ENCODE results near the gene USP3. TPM values are rescaled to one million over a fixed set of nuclear protein-coding genes. Genes with fewer than 3 reads are reported as not detected.

The USP3 gene
- total and polyA plus RNA-seq, 9 of the 15 experiments (the other 6 are each of a cell fraction or from before 2014, with no cell fraction given), result 17.3 to 54.3 (median 34.8) TPM

GRCh38 chr15:63503739-63504246 is 600 bp upstream of the USP3 start (continued):
- TF ChIP-seq HBP1 (CRISPR knock-in tag; IDR thresholded peaks at IDR 0.05), result no peak
- TF ChIP-seq ZNF146 (CRISPR knock-in tag; IDR thresholded peaks at IDR 0.05; ENCODE audit: unreplicated experiment), result no peak
- TF ChIP-seq POLR2H (tag; IDR thresholded peaks at IDR 0.05; ENCODE audit: low read depth), result peak; percentile 91
- TF ChIP-seq ZNF318 (IDR thresholded peaks at IDR 0.05; ENCODE audit: borderline replicate concordance in 1 of 2, low read depth in 1 of 2), result peak in 1 of 2 experiments; percentile 12; a peak in 1 of 4 replicates
- no peak for TF ChIP-seq IRF2 (CRISPR knock-in tag; IDR thresholded peaks at IDR 0.05)
- TF ChIP-seq ZBTB17 (CRISPR knock-in tag; IDR thresholded peaks at IDR 0.05), result peak; percentile 27; the same call in 1 of the 2 replicates
- TF ChIP-seq AFF1 (IDR thresholded peaks at IDR 0.05; ENCODE audit: low read depth in 1 of 2, partially characterized antibody in 2 of 2), result peak in 1 of 2 experiments; percentile 64
- peak; percentile 80; the same call in 1 of the 2 replicates for TF ChIP-seq SMARCE1 (IDR thresholded peaks at IDR 0.05)
- no peak for TF ChIP-seq MXI1 (IDR thresholded peaks at IDR 0.05; ENCODE audit: low read depth, low read length)
- TF ChIP-seq MNT (conservative IDR thresholded peaks at IDR 0.05), result peak; percentile 85 to 89
- no peak; the same call in none of the 2 replicates for TF ChIP-seq ETV1 (tag; conservative IDR thresholded peaks at IDR 0.05; ENCODE audit: low read depth)

Measured in K562 (cell line).